Measurements from ENCODE around the gene TNFRSF9. TPM values are rescaled to one million over a fixed set of nuclear protein-coding genes. Genes with fewer than 3 reads are reported as not detected.

Gene TNFRSF9
- total and polyA plus RNA-seq, 2 donors (not counting 3 experiments of a cell fraction or from before 2014, with no cell fraction given): 0.15 to 0.22 TPM

- BruUV-seq (replicated peaks): no TSS peak
- H2AFZ ChIP-seq (ENCODE audit: low read depth, low read length): no peak overlapping the region
- dilution Hi-C loops (cut with MboI; ENCODE audit: extremely low pct_ligation_motif_present, low sequenced_read_pairs) (no loop called here), intact Hi-C loops (cut with micrococcal nuclease) (no loop called here)
- H3K27ac ChIP-seq (ENCODE audit: insufficient read depth, low read depth, low read length): no peak overlapping the region
- H3K79me2 ChIP-seq (ENCODE audit: control insufficient read depth, insufficient read depth, low read length): no peaks in the 10 kb centered on the region
- no peaks in the 10 kb centered on the region for H3K4me1 ChIP-seq (ENCODE audit: control insufficient read depth, extremely low read depth, insufficient read depth, low read length)
- ChIA-PET CTCF (interaction anchor here (1.1 to 2.1 kb wide), 2 partner anchors 10 to 12 kb away, joined by 3 to 5 read pairs; no protein-coding TSS in a partner anchor), POLR2A (no interaction called here)
- FAIRE-seq: no peak
- H3K4me3 ChIP-seq (replicated peaks in 1 of 3; ENCODE audit: insufficient read depth in 1 of 3, low read depth in 1 of 3, low read length in 3 of 3): no peak overlapping the region
- no peak overlapping the region for H3K4me2 ChIP-seq (ENCODE audit: insufficient read depth, low read length)
- no peaks in the 10 kb centered on the region for H3K36me3 ChIP-seq (ENCODE audit: control insufficient read depth in 2 of 2, extremely low read depth in 1 of 2, insufficient read depth in 2 of 2, low read length in 2 of 2)
- H3K9ac ChIP-seq (replicated peaks; ENCODE audit: extremely low read depth, insufficient read depth, low read length): no peak overlapping the region
- TF ChIP-seq FOS (IDR thresholded peaks at IDR 0.05; ENCODE audit: borderline replicate concordance, insufficient read depth, low read length): no peak
- no peak for TF ChIP-seq JUN (IDR thresholded peaks at IDR 0.05; ENCODE audit: borderline replicate concordance, insufficient read depth, insufficient read length, low read depth)
- no peak for TF ChIP-seq GATA2 (IDR thresholded peaks at IDR 0.05; ENCODE audit: insufficient read depth, insufficient read length, low read depth, low read length)
- TF ChIP-seq POLR2A (IDR thresholded peaks at IDR 0.05; ENCODE audit: low read depth, low read length): no peak
- TF ChIP-seq MAX (IDR thresholded peaks at IDR 0.05; ENCODE audit: insufficient read depth, insufficient read length): no peak
- no peak for TF ChIP-seq MYC (IDR thresholded peaks at IDR 0.05; ENCODE audit: low read depth, low read length)
- TF ChIP-seq POLR2AphosphoS5 (IDR thresholded peaks at IDR 0.05; ENCODE audit: insufficient read depth, low read depth, low read length): no peak
- no peak for TF ChIP-seq EZH2 (IDR thresholded peaks at IDR 0.05; ENCODE audit: borderline replicate concordance, low read depth, low read length, severe bottlenecking)
- TF ChIP-seq CTCF (IDR thresholded peaks at IDR 0.05; ENCODE audit: extremely low read depth in 1 of 2, insufficient read depth in 1 of 2, low read depth in 1 of 2, low read length in 2 of 2): no peak
- peaks cover 0 to 4% of the 10 kb centered on the region in 2 experiments for H3K27me3 ChIP-seq (ENCODE audit: control insufficient read depth in 2 of 2, insufficient read depth in 2 of 2, low read length in 2 of 2)
- no peaks in the 10 kb centered on the region for H3K9me3 ChIP-seq (replicated peaks; ENCODE audit: control insufficient read depth, insufficient read depth, low read length)
- H4K20me1 ChIP-seq (replicated peaks; ENCODE audit: control insufficient read depth, extremely low read depth, insufficient read depth, low read length): no peaks in the 10 kb centered on the region
- DNase-seq (ENCODE audit: low read depth, low spot score): no peak
- H3K9me1 ChIP-seq (replicated peaks; ENCODE audit: control insufficient read depth, extremely low read depth, insufficient read depth, low read length): no peaks in the 10 kb centered on the region
Measured at GRCh38 chr1:7891804-7892203, 48.8 kb downstream of the TNFRSF9 start.
